ENCODE data around the gene SDCCAG8. TPM values are rescaled to one million over a fixed set of nuclear protein-coding genes. Genes with fewer than 3 reads are reported as not detected.

Gene SDCCAG8
- total and polyA plus RNA-seq, 10 donors = 14.8 to 79.3 (median 46.5) TPM

GRCh38 chr1:243474136-243474881 lies 218.5 kb downstream of the SDCCAG8 start:
- H3K36me3 ChIP-seq = peaks cover 0 to 17% (median 2%) of the 10 kb centered on the region in 6 donors
- peaks cover 11 to 62% (median 24%) of the 10 kb centered on the region in 6 donors for H3K4me1 ChIP-seq
- TF ChIP-seq CTCF (IDR thresholded peaks at IDR 0.05 in 8 of 11, conservative IDR thresholded peaks at IDR 0.05 in 3 of 11) (no peak), POLR2A (IDR thresholded peaks at IDR 0.05) (no peak), POLR2AphosphoS5 (IDR thresholded peaks at IDR 0.05) (no peak)
- peak overlapping the region in 4 of 8 donors; percentile 26 to 63 (median 36) for H3K27ac ChIP-seq
- WGBS, 5 donors = 91 to 96% (median 94%) methylated on average over 55 of the region's 55 CpGs
- H3K9me3 ChIP-seq = no peaks in the 10 kb centered on the region
- peak overlapping the region in 1 of 8 donors; percentile 27 for H3K4me3 ChIP-seq
- DNase-seq = no peak
- no peaks in the 10 kb centered on the region for H3K27me3 ChIP-seq (replicated peaks in 1 of 7)
- intact Hi-C loops (cut with DNase I; ENCODE audit: low total_unique reads) = no loop called here

GRCh38 chr1:243474906-243475305 lies 219.1 kb downstream of the SDCCAG8 start:
- intact Hi-C loops (cut with DNase I; ENCODE audit: low total_unique reads) = no loop called here
- Histone ChIP-seq H3K4me1 (peaks cover 11 to 62% (median 24%) of the 10 kb centered on the region in 6 donors), H3K4me3 (no peak overlapping the region), H3K9me3 (no peaks in the 10 kb centered on the region), H3K27me3 (replicated peaks in 1 of 7) (no peaks in the 10 kb centered on the region), H3K36me3 (peaks cover 0 to 16% (median 2%) of the 10 kb centered on the region in 6 donors), H3K27ac (no peak overlapping the region)
- no peak for TF ChIP-seq POLR2A (IDR thresholded peaks at IDR 0.05)
- TF ChIP-seq CTCF (IDR thresholded peaks at IDR 0.05 in 8 of 11, conservative IDR thresholded peaks at IDR 0.05 in 3 of 11) = no peak
- no peak for TF ChIP-seq POLR2AphosphoS5 (IDR thresholded peaks at IDR 0.05)
- no peak for DNase-seq
- 93 to 99% (median 98%) methylated on average over 7 to 9 of the region's 9 CpGs for WGBS, 5 donors

- intact Hi-C loops (cut with DNase I; ENCODE audit: low total_unique reads) = no loop called here
- Histone ChIP-seq H3K4me1 (peaks cover 11 to 55% (median 24%) of the 10 kb centered on the region in 6 donors), H3K4me3 (no peak overlapping the region), H3K27ac (no peak overlapping the region), H3K36me3 (peaks cover 0 to 13% (median 2%) of the 10 kb centered on the region in 6 donors), H3K9me3 (no peaks in the 10 kb centered on the region), H3K27me3 (replicated peaks in 1 of 7) (no peaks in the 10 kb centered on the region)
- TF ChIP-seq CTCF (IDR thresholded peaks at IDR 0.05 in 8 of 11, conservative IDR thresholded peaks at IDR 0.05 in 3 of 11) = peak in 6 of 11 experiments; percentile 9 to 28 (median 18)
- no peak for TF ChIP-seq POLR2AphosphoS5 (IDR thresholded peaks at IDR 0.05)
- TF ChIP-seq POLR2A (IDR thresholded peaks at IDR 0.05) = no peak
- 80 to 91% (median 83%) methylated on average over 7 of the region's 7 CpGs for WGBS, 5 donors
- no peak for DNase-seq
These were observed 220.1 kb downstream of the SDCCAG8 start for GRCh38 chr1:243475966-243476365.

GRCh38 chr1:243477731-243478290 lies 222.0 kb downstream of the SDCCAG8 start:
- Histone ChIP-seq H3K9me3 (no peaks in the 10 kb centered on the region), H3K4me1 (peaks cover 10 to 53% (median 22%) of the 10 kb centered on the region in 6 donors), H3K27ac (no peak overlapping the region), H3K27me3 (replicated peaks in 1 of 7) (peaks cover 0 to 7% (median 0%) of the 10 kb centered on the region in 7 donors), H3K36me3 (peaks cover 0 to 13% (median 2%) of the 10 kb centered on the region in 6 donors), H3K4me3 (no peak overlapping the region)
- no peak for DNase-seq
- TF ChIP-seq POLR2A (IDR thresholded peaks at IDR 0.05) = no peak
- no peak for TF ChIP-seq CTCF (IDR thresholded peaks at IDR 0.05 in 8 of 11, conservative IDR thresholded peaks at IDR 0.05 in 3 of 11)
- TF ChIP-seq POLR2AphosphoS5 (IDR thresholded peaks at IDR 0.05) = no peak
- WGBS, 5 donors = 82 to 92% (median 86%) methylated on average over 7 of the region's 7 CpGs
- intact Hi-C loops (cut with DNase I; ENCODE audit: low total_unique reads) = no loop called here

Data from spleen (tissue), 11 donors.